ENCODE data around the gene P2RX6. TPM values are rescaled to one million over a fixed set of nuclear protein-coding genes. Genes with fewer than 3 reads are reported as not detected.
A peak's percentile ranks its signal among the peaks of the same experiment; 100 is the strongest.

P2RX6 gene
- total and polyA plus RNA-seq, 9 of the 15 experiments (the other 6 are each of a cell fraction or from before 2014, with no cell fraction given): 0.01 to 3.9 (median 1.5) TPM; not detected in 1

DNA sequence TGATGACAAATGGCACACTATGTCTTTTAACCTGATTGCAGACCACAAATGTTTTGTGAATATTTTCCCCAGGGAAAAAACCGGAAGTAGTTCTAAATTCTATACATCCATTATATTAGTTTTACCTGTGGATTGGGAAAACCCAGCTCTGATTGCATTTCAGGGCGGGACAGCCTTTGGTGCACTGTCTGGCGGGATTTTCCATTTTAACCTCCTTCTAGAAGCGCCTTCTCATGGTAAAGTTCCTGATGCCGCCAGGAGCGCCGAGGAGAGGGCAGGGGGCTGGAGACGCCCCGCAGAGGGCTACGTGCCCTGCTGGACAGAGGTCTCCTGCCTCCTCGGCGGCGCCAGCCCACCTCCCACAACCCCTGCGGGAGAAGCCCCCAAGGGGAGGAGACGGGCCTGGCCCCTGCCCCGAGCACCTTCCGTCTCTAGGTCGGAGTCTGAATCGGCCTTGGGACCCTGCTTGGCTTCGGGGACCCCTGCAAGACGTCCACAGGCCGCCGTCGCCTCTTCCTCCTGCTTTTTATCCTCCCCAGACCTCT is 1.2 kb upstream of the P2RX6 start (continued):
- TF ChIP-seq ZNF140 (CRISPR knock-in tag; IDR thresholded peaks at IDR 0.05): no peak
- no peak for TF ChIP-seq FIP1L1 (IDR thresholded peaks at IDR 0.05; ENCODE audit: low read depth, low read length, poor library complexity, severe bottlenecking)
- no peak for TF ChIP-seq U2AF1 (optimal IDR thresholded peaks at IDR 0.05; ENCODE audit: low read depth, low read length)
- TF ChIP-seq, protein P1, sequence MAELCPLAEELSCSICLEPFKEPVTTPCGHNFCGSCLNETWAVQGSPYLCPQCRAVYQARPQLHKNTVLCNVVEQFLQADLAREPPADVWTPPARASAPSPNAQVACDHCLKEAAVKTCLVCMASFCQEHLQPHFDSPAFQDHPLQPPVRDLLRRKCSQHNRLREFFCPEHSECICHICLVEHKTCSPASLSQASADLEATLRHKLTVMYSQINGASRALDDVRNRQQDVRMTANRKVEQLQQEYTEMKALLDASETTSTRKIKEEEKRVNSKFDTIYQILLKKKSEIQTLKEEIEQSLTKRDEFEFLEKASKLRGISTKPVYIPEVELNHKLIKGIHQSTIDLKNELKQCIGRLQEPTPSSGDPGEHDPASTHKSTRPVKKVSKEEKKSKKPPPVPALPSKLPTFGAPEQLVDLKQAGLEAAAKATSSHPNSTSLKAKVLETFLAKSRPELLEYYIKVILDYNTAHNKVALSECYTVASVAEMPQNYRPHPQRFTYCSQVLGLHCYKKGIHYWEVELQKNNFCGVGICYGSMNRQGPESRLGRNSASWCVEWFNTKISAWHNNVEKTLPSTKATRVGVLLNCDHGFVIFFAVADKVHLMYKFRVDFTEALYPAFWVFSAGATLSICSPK (IDR thresholded peaks at IDR 0.05; ENCODE audit: borderline replicate concordance): no peak

DNA sequence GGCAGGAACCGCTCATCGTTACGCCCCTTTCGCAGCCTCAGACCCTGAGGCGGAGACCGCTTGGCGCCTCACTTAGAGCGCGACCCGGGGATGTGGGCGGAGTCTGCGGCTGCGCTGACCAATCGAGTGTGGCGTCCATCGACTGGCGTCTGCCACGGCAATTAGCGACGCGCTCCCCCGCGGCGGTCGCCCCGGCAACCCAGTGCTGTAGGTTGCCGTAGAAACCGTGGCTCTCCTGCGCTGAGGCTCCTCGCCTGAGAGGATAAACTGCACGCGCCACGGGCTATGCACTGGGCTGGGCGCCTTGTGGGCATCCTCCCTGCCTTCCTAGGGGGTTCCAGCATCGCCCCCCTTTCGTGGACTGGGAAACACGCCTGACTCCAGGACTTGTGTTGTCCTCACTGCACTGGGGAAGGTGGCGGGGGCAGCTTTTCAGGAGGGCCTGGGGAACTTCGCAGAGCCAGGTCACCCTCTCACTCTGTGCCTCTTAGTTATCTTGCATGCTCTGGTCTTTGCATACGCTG is 701 bp upstream of the P2RX6 start:
- Histone ChIP-seq H3K27ac (ENCODE audit: extremely low read depth, low read depth, low read length) (peak overlapping the region; percentile 67), H3K27me3 (ENCODE audit: control insufficient read depth in 2 of 2, insufficient read depth in 2 of 2, low read length in 2 of 2) (no peaks in the 10 kb centered on the region; a peak in 1 of 5 replicates), H3K9me3 (replicated peaks; ENCODE audit: control insufficient read depth, insufficient read depth, low read depth, low read length) (no peaks in the 10 kb centered on the region), H3K4me2 (ENCODE audit: insufficient read depth, low read length) (peak overlapping the region; percentile 87), H2AFZ (ENCODE audit: low read depth, low read length) (peak overlapping the region; percentile 91), H3K9me1 (ENCODE audit: control insufficient read depth, insufficient read depth, low read length) (peaks cover 7% of the 10 kb centered on the region), H3K9ac (ENCODE audit: insufficient read depth in 1 of 2, low read depth in 2 of 2, low read length in 2 of 2) (peak overlapping the region; percentile 52 to 89), H4K20me1 (replicated peaks; ENCODE audit: control insufficient read depth, insufficient read depth, low read length) (peaks cover 12% of the 10 kb centered on the region), H3K4me1 (replicated peaks in 1 of 2; ENCODE audit: control insufficient read depth in 2 of 2, insufficient read depth in 2 of 2, low read length in 2 of 2) (peaks cover 26 to 46% of the 10 kb centered on the region in 2 experiments), H3K4me3 (peak overlapping the region; percentile 44), H3K79me2 (ENCODE audit: control insufficient read depth, insufficient read depth, low read length) (peaks cover 16% of the 10 kb centered on the region; the same call in 2 of the 3 replicates), H3K36me3 (ENCODE audit: control insufficient read depth, insufficient read depth, low read length) (no peaks in the 10 kb centered on the region)
- no TSS peak for BruUV-seq (replicated peaks)
- in situ Hi-C loops (cut with MboI): no loop called here
- ChIA-PET CTCF (ENCODE audit: low intra/inter-chr PET ratio) (interaction anchor here (0.8 to 1.2 kb wide), 2 partner anchors 13 to 129 kb away, joined by 3 read pairs; partner anchors contain the start of gene THAP7), POLR2A (interaction anchor here (0.6 to 13.9 kb wide), 16 partner anchors 10 to 627 kb away, joined by 3 to 333 read pairs (median 4); partner anchors contain the start of genes LRRC74B, LZTR1, SLC7A4 and THAP7)
- no peak for FAIRE-seq
- ATAC-seq: peak; percentile 91
- intact Hi-C loops (cut with micrococcal nuclease): loop anchor here (5.0 kb wide), 1 partner anchor 33 kb away; the partner anchor contains the start of gene LRRC74B
- DNase-seq (ENCODE audit: extremely low read depth in 1 of 4, low spot score in 3 of 4): peak; percentile 100
- under 1% methylated on average over 40 of the region's 40 CpGs for WGBS (ENCODE audit: insufficient coverage, low coverage, missing lambda C conversion rate)
- TF ChIP-seq ZNF586 (CRISPR knock-in tag; conservative IDR thresholded peaks at IDR 0.05): no peak
- TF ChIP-seq, protein P2, sequence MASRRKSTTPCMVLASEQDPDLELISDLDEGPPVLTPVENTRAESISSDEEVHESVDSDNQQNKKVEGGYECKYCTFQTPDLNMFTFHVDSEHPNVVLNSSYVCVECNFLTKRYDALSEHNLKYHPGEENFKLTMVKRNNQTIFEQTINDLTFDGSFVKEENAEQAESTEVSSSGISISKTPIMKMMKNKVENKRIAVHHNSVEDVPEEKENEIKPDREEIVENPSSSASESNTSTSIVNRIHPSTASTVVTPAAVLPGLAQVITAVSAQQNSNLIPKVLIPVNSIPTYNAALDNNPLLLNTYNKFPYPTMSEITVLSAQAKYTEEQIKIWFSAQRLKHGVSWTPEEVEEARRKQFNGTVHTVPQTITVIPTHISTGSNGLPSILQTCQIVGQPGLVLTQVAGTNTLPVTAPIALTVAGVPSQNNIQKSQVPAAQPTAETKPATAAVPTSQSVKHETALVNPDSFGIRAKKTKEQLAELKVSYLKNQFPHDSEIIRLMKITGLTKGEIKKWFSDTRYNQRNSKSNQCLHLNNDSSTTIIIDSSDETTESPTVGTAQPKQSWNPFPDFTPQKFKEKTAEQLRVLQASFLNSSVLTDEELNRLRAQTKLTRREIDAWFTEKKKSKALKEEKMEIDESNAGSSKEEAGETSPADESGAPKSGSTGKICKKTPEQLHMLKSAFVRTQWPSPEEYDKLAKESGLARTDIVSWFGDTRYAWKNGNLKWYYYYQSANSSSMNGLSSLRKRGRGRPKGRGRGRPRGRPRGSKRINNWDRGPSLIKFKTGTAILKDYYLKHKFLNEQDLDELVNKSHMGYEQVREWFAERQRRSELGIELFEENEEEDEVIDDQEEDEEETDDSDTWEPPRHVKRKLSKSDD (conservative IDR thresholded peaks at IDR 0.05; ENCODE audit: low read length): 0 out of 2 replicates have a peak, but pooled peaks have one; percentile 60

Data from K562 (cell line).